SU-DHL-6 (cell line): ENCODE results near the gene KRT39.

Source experiments
- H2AFZ ChIP-seq: fragments of 200-600 bp; sonication (generic); 2 replicates; pipeline ENCODE4 v1.6.1; 2014; ENCODE audit warnings: low read depth, mild to moderate bottlenecking, moderate library complexity, mixed read lengths, antibody characterized with exemption, low read length; ENCODE audit not compliant: severe bottlenecking
- H3F3A ChIP-seq: fragments of 200-600 bp; shearing (Covaris generic); 2 replicates; pipeline ENCODE4 v1.6.0; 2016; ENCODE audit warnings: antibody characterized with exemption, mild to moderate bottlenecking; ENCODE audit not compliant: insufficient read depth
- H3K27ac ChIP-seq: fragments of 200-600 bp; sonication (generic); 2 replicates; pipeline ENCODE4 v1.5.1; 2016; ENCODE audit warnings: low read depth, mild to moderate bottlenecking, low read length, moderate library complexity, mixed read lengths
- H3K27me3 ChIP-seq: fragments of 200-600 bp; sonication (generic), shearing (Covaris generic); 2 replicates; pipeline ENCODE4 v1.6.0; 2014; ENCODE audit warnings: mild to moderate bottlenecking, low read length
- H3K36me3 ChIP-seq: fragments of 200-600 bp; sonication (generic); 2 replicates; pipeline ENCODE4 v1.6.1; 2014; ENCODE audit warnings: mild to moderate bottlenecking, low read length, mixed read lengths
- H3K4me2 ChIP-seq: fragments of 300-600, 200-600 bp; shearing (Covaris generic), sonication (generic); 2 replicates; pipeline ENCODE4 v1.6.0; 2014; ENCODE audit warnings: low read length, low read depth, mild to moderate bottlenecking; ENCODE audit not compliant: poor library complexity, severe bottlenecking
- H3K4me3 ChIP-seq: fragments of 200-600 bp; sonication (generic); 2 replicates; pipeline ENCODE4 v1.5.1; 2014; ENCODE audit warnings: antibody characterized with exemption, low read length, mild to moderate bottlenecking, mixed read lengths; ENCODE audit not compliant: insufficient read depth, poor library complexity, severe bottlenecking
- H3K79me2 ChIP-seq: fragments of 200-600 bp; sonication (generic); 2 replicates; pipeline ENCODE4 v1.6.1; 2014; ENCODE audit warnings: mild to moderate bottlenecking, low read length, moderate library complexity; ENCODE audit not compliant: insufficient read depth
- H3K9ac ChIP-seq: fragments of 200-600 bp; sonication (generic); 2 replicates; pipeline ENCODE4 v1.7.0; 2014; ENCODE audit warnings: mild to moderate bottlenecking, low read length
- H3K9me2 ChIP-seq: fragments of 200-600 bp; sonication (generic); replicated peaks from 2 replicates; pipeline ENCODE4 v1.6.1; 2014; ENCODE audit warnings: low read length; ENCODE audit not compliant: insufficient read depth
- H3K9me3 ChIP-seq: fragments of 200-600 bp; sonication (generic); 2 replicates; pipeline ENCODE4 v1.6.1; 2014; ENCODE audit warnings: low read length, mixed read lengths; ENCODE audit not compliant: insufficient read depth
- H4K20me1 ChIP-seq: fragments of 200-600 bp; sonication (generic); 2 replicates; pipeline ENCODE4 v1.6.1; 2014; ENCODE audit warnings: low read depth, mild to moderate bottlenecking, antibody characterized with exemption, low read length, moderate library complexity, mixed read lengths
- EZH2phosphoT487 ChIP-seq: fragments of 200-600 bp; sonication (generic), shearing (Covaris generic); conservative IDR thresholded peaks from 2 replicates; pipeline ENCODE4 v1.6.1; 2018; ENCODE audit warnings: mild to moderate bottlenecking, antibody characterized with exemption, low read length, moderate library complexity, mixed read lengths
- TF ChIP-seq, protein P1 (sequence below): fragments of 200-600 bp; sonication (generic); IDR thresholded peaks from one replicate; pipeline ENCODE4 v1.5.1; 2017; ENCODE audit warnings: antibody characterized with exemption, mild to moderate bottlenecking, low read length, moderate library complexity; ENCODE audit not compliant: insufficient read depth, poor library complexity, severe bottlenecking

The KRT39 gene

DNA sequence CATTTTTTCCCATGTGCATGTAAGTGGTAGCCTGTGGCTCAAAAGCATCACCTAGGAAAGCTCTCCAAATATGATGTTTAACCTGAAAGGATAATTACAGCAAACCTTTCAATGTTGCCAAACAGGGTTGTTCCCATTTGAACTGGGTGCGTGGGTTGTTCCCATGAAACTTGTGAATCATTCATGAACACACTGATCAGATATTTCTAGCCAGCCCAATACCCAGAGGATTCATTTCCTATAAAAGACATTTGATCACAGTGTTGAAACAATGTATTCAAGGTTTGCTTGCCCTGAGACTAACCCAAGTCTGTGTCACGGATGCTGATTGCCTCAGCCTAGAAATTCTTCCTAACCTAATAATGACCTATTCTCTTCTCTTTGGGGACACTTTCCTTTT lies 12.9 kb downstream of the KRT39 start:
- H3K4me3 ChIP-seq, result no peak overlapping the region

GRCh38 chr17:40952661-40953060 lies 14.1 kb downstream of the KRT39 start:
- Histone ChIP-seq H3K4me3 (no peak overlapping the region), H3K27me3 (no peaks in the 10 kb centered on the region), H3K79me2 (no peaks in the 10 kb centered on the region), H3K9ac (no peak overlapping the region), H3K9me3 (no peaks in the 10 kb centered on the region), H3F3A (no peaks in the 10 kb centered on the region), H3K4me2 (no peak overlapping the region), H3K9me2 (no peaks in the 10 kb centered on the region), H3K36me3 (no peaks in the 10 kb centered on the region), H2AFZ (no peak overlapping the region), H3K27ac (no peak overlapping the region), H4K20me1 (no peaks in the 10 kb centered on the region)
- no peak for TF ChIP-seq EZH2phosphoT487
- TF ChIP-seq, protein P1, sequence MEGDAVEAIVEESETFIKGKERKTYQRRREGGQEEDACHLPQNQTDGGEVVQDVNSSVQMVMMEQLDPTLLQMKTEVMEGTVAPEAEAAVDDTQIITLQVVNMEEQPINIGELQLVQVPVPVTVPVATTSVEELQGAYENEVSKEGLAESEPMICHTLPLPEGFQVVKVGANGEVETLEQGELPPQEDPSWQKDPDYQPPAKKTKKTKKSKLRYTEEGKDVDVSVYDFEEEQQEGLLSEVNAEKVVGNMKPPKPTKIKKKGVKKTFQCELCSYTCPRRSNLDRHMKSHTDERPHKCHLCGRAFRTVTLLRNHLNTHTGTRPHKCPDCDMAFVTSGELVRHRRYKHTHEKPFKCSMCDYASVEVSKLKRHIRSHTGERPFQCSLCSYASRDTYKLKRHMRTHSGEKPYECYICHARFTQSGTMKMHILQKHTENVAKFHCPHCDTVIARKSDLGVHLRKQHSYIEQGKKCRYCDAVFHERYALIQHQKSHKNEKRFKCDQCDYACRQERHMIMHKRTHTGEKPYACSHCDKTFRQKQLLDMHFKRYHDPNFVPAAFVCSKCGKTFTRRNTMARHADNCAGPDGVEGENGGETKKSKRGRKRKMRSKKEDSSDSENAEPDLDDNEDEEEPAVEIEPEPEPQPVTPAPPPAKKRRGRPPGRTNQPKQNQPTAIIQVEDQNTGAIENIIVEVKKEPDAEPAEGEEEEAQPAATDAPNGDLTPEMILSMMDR, result no peak

More for the DNA sequence above, 12.9 kb downstream of the KRT39 start:
- Histone ChIP-seq H4K20me1 (no peaks in the 10 kb centered on the region), H3K36me3 (no peaks in the 10 kb centered on the region), H3K9me2 (no peaks in the 10 kb centered on the region), H3K27ac (no peak overlapping the region), H3K27me3 (no peaks in the 10 kb centered on the region), H3K4me2 (no peak overlapping the region), H3F3A (no peaks in the 10 kb centered on the region), H3K9ac (no peak overlapping the region), H3K9me3 (no peaks in the 10 kb centered on the region), H2AFZ (no peak overlapping the region), H3K79me2 (no peaks in the 10 kb centered on the region)
- TF ChIP-seq, protein P1, result no peak
- no peak for TF ChIP-seq EZH2phosphoT487

GRCh38 chr17:40952154-40952553 lies 14.6 kb downstream of the KRT39 start:
- Histone ChIP-seq H3K9ac (no peak overlapping the region), H3K4me2 (no peak overlapping the region), H3F3A (no peaks in the 10 kb centered on the region)

More at GRCh38 chr17:40952154-40952553, 14.6 kb downstream of the KRT39 start:
- H3K36me3 ChIP-seq, result no peaks in the 10 kb centered on the region
- H3K4me3 ChIP-seq, result no peak overlapping the region
- no peaks in the 10 kb centered on the region for H3K27me3 ChIP-seq
- no peaks in the 10 kb centered on the region for H3K79me2 ChIP-seq
- no peak overlapping the region for H3K27ac ChIP-seq
- H2AFZ ChIP-seq, result no peak overlapping the region
- H3K9me2 ChIP-seq, result no peaks in the 10 kb centered on the region
- H3K9me3 ChIP-seq, result no peaks in the 10 kb centered on the region
- H4K20me1 ChIP-seq, result no peaks in the 10 kb centered on the region
- TF ChIP-seq, protein P1, result no peak
- no peak for TF ChIP-seq EZH2phosphoT487
